Mesothelial cell of epicardium (in vitro differentiated cells): ENCODE measurements around the gene TBC1D22A. TPM values are rescaled to one million over a fixed set of nuclear protein-coding genes. Genes with fewer than 3 reads are reported as not detected.

Source experiments
- DNase-seq, 2 experiments: peaks; one replicate each; pipeline ENCODE4 v3.0.0; 2021; ENCODE audit warnings: low spot score in 2 of 2; ENCODE audit not compliant: unreplicated experiment in 2 of 2
- H3K27ac Mint-ChIP-seq: 2 replicates; pipeline ENCODE4 v1.8.0; 2021; ENCODE audit warnings: mixed read lengths
- H3K27me3 Mint-ChIP-seq: 2 replicates; pipeline ENCODE4 v1.8.0; 2021; ENCODE audit warnings: low read depth, mixed read lengths
- H3K36me3 Mint-ChIP-seq: 2 replicates; pipeline ENCODE4 v1.8.0; 2021; ENCODE audit warnings: mixed read lengths
- H3K4me1 Mint-ChIP-seq: 2 replicates; pipeline ENCODE4 v1.8.0; 2021; ENCODE audit warnings: mixed read lengths
- H3K4me3 Mint-ChIP-seq: 2 replicates; pipeline ENCODE4 v1.8.0; 2021; ENCODE audit warnings: mild to moderate bottlenecking, moderate library complexity, mixed read lengths
- H3K9me3 Mint-ChIP-seq: 2 replicates; pipeline ENCODE4 v1.8.0; 2021; ENCODE audit warnings: mixed read lengths
- total RNA-seq: library from RNA; stranded (reverse); gene quantifications from 3 replicates; pipeline ENCODE4 v1.2.1, GENCODE V29; 2021
- TF ChIP-seq, protein P1 (sequence below): fragments of 200-600 bp; sonication (generic); IDR thresholded peaks from one replicate; pipeline ENCODE4 v1.5.0; 2021; ENCODE audit warnings: antibody characterized with exemption; ENCODE audit not compliant: unreplicated experiment

Gene TBC1D22A
- total RNA-seq, 1 donor from 2014 or later: 26.6 TPM

DNA sequence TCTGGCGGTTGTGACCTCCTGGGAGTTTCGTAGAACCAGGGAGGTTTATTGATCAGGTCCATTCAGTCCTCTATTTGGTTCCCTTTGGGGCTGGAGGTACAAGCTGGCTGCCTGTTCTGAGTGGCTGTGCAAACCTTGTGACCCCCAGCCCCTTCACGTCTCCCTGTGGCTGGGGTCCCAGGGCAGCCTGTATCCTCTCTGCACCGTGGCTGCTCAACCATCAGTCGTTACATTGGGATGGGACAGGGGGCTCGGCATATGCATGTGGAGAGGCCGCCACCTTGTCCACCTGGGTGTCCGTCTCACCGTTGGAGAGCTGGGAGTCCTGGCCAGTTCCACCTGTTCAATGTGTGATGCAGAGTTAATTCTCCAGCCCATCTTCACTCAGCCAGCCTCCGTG, 195.7 kb downstream of the TBC1D22A start:
- no peak overlapping the region for H3K27ac Mint-ChIP-seq

DNA sequence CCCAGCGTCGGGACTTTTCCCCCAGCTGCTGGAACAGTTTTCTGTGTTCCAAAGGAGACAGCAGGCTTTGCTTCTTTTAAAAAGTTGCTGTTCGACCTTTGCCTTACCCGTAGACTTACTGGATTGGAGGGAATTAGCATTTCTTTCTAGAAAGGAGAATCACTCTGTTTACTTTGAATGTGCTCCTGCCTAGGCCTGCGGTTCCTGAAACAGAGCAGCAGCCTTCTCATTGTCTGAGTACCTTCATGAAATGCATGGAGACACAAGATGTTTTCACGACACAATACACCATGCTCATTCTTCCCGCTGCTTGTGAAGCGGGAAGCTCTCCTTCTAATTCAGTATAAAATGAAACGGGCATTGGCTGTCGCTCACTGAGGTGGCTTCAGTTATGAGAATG, 196.2 kb downstream of the TBC1D22A start:
- Mint-ChIP-seq H3K27ac (no peak overlapping the region), H3K4me3 (no peak overlapping the region), H3K4me1 (no peaks in the 10 kb centered on the region), H3K27me3 (no peaks in the 10 kb centered on the region), H3K36me3 (no peaks in the 10 kb centered on the region), H3K9me3 (no peaks in the 10 kb centered on the region)
- no peak for DNase-seq
- TF ChIP-seq, protein P1, sequence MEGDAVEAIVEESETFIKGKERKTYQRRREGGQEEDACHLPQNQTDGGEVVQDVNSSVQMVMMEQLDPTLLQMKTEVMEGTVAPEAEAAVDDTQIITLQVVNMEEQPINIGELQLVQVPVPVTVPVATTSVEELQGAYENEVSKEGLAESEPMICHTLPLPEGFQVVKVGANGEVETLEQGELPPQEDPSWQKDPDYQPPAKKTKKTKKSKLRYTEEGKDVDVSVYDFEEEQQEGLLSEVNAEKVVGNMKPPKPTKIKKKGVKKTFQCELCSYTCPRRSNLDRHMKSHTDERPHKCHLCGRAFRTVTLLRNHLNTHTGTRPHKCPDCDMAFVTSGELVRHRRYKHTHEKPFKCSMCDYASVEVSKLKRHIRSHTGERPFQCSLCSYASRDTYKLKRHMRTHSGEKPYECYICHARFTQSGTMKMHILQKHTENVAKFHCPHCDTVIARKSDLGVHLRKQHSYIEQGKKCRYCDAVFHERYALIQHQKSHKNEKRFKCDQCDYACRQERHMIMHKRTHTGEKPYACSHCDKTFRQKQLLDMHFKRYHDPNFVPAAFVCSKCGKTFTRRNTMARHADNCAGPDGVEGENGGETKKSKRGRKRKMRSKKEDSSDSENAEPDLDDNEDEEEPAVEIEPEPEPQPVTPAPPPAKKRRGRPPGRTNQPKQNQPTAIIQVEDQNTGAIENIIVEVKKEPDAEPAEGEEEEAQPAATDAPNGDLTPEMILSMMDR: no peak

More for the DNA sequence above, 195.7 kb downstream of the TBC1D22A start:
- TF ChIP-seq, protein P1: no peak
- H3K27me3 Mint-ChIP-seq: no peaks in the 10 kb centered on the region
- no peaks in the 10 kb centered on the region for H3K36me3 Mint-ChIP-seq
- no peak overlapping the region for H3K4me3 Mint-ChIP-seq
- no peaks in the 10 kb centered on the region for H3K4me1 Mint-ChIP-seq
- DNase-seq: no peak
- H3K9me3 Mint-ChIP-seq: no peaks in the 10 kb centered on the region

DNA sequence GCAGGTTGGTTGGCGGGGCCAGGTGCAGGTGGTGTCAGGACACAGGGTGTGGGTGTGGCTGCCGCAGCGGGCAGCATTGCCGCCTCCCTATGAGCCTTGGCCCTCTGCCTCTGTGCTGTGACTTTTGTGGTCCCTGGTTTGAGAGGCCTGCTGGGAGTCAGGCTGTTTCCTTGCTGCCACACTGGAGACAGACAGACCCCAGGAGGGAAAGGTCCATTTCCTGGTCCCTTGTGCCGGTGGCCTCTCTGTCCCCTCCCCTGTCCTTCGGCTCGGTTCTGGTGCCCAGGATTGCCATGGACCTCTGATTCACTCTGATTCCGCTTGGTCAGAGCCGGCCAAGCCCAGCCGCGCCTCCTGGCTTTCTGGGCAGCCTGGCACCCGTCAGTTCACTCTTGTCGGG, 196.9 kb downstream of the TBC1D22A start:
- Mint-ChIP-seq H3K4me3 (no peak overlapping the region), H3K9me3 (no peaks in the 10 kb centered on the region), H3K4me1 (no peaks in the 10 kb centered on the region), H3K27ac (no peak overlapping the region), H3K27me3 (no peaks in the 10 kb centered on the region), H3K36me3 (no peaks in the 10 kb centered on the region)
- DNase-seq: no peak
- TF ChIP-seq, protein P1: no peak

DNA sequence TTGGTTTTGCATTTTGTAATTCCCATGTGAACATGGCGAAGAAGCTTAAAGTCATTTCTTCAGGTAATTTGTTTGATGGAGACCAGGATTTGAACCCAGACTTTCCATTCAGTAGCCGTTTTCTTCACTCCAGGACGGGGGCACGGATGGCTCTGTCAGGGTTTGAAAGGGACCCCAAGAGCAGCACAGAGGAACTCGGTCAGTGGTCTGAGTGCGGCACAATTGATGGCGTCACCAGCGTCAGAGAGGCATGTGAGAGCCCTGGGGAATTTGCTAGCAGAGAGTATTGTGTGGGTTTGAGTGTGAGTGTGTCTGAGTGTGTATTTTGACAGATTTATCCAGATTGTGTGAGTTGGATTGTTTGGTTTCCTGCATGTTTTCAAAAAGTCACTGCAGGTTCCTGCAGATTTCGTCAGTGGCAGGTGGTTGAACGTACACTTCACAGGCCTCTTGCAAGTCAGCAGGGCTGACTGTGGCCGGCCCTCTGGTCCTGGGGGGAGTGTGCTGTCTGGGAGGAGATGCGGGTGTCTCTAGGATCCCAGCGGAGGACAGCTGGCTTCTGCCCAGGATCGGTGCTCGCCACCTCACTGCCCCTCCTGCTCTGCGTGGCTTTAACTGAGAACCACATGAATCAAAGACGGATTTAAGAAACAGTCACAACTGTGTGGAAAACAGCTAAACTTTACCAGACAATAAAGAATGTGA, 199.3 kb downstream of the TBC1D22A start:
- no peaks in the 10 kb centered on the region for H3K9me3 Mint-ChIP-seq
- no peaks in the 10 kb centered on the region for H3K27me3 Mint-ChIP-seq
- no peaks in the 10 kb centered on the region for H3K36me3 Mint-ChIP-seq
- DNase-seq: no peak
- TF ChIP-seq, protein P1: no peak
- no peaks in the 10 kb centered on the region for H3K4me1 Mint-ChIP-seq
- no peak overlapping the region for H3K27ac Mint-ChIP-seq
- H3K4me3 Mint-ChIP-seq: no peak overlapping the region

DNA sequence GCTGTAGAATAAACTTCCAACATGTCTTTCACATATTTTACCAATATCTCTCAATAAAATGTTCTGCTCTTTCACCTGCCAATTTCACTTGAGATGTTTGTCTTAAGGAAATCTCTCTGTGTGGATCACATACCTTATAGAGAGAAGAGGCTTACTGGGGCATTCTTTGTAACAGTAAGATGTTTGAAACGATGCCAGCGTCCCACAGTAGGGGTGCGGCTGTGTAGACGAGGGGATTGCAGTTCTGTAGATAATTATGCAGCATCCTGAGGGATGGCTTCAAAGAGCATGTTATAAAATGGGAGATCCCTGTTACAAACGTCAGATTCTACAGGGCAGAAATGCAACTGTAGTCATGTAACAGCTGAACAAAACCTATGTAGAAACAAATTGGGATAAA, 200.0 kb downstream of the TBC1D22A start:
- no peaks in the 10 kb centered on the region for H3K9me3 Mint-ChIP-seq
- TF ChIP-seq, protein P1: no peak
- H3K4me3 Mint-ChIP-seq: no peak overlapping the region
- no peak overlapping the region for H3K27ac Mint-ChIP-seq
- no peaks in the 10 kb centered on the region for H3K36me3 Mint-ChIP-seq
- DNase-seq: no peak
- H3K4me1 Mint-ChIP-seq: no peaks in the 10 kb centered on the region
- no peaks in the 10 kb centered on the region for H3K27me3 Mint-ChIP-seq
